Osteoblast (primary cell): Measurements from ENCODE around the gene VSIG10. TPM values are rescaled to one million over a fixed set of nuclear protein-coding genes. Genes with fewer than 3 reads are reported as not detected.
A peak's percentile ranks its signal among the peaks of the same experiment; 100 is the strongest.

Experiments
- DNase-seq: peaks from one replicate; pipeline ENCODE4 v3.0.0; 2011; ENCODE audit warnings: low spot score, mixed read lengths; ENCODE audit not compliant: insufficient read length; ENCODE audit errors: missing footprints
- H2AFZ ChIP-seq: 2 replicates; pipeline ENCODE4 v1.6.0; 2011; ENCODE audit warnings: mild to moderate bottlenecking, low read length
- H3K27ac ChIP-seq: 2 replicates; pipeline ENCODE4 v1.5.1; 2011; ENCODE audit warnings: mild to moderate bottlenecking, low read depth, low read length, moderate library complexity
- H3K27me3 ChIP-seq: 2 replicates; pipeline ENCODE4 v1.6.0; 2012; ENCODE audit warnings: mild to moderate bottlenecking, control low read depth, inconsistent platforms, low read length, moderate library complexity; ENCODE audit not compliant: insufficient read depth
- H3K36me3 ChIP-seq: 2 replicates; pipeline ENCODE4 v1.5.1; 2011; ENCODE audit warnings: mild to moderate bottlenecking, low read length, control low read depth, moderate library complexity; ENCODE audit not compliant: insufficient read depth
- H3K4me1 ChIP-seq: 2 replicates; pipeline ENCODE4 v1.5.1; 2011; ENCODE audit warnings: mild to moderate bottlenecking, low read length, control low read depth, moderate library complexity; ENCODE audit not compliant: insufficient read depth
- H3K4me2 ChIP-seq: 2 replicates; pipeline ENCODE4 v1.6.0; 2011; ENCODE audit warnings: mild to moderate bottlenecking, low read length; ENCODE audit not compliant: insufficient read depth
- H3K4me3 ChIP-seq: fragments of 200-600 bp; sonication (generic); 3 replicates; pipeline ENCODE4 v1.5.1; 2012; ENCODE audit warnings: mild to moderate bottlenecking, low read length, inconsistent platforms; ENCODE audit not compliant: insufficient read depth
- H3K79me2 ChIP-seq: 2 replicates; pipeline ENCODE4 v1.6.0; 2012; ENCODE audit warnings: mild to moderate bottlenecking, low read length, control low read depth, inconsistent platforms; ENCODE audit not compliant: insufficient read depth
- H3K9me3 ChIP-seq: 2 replicates; pipeline ENCODE4 v1.5.1; 2011; ENCODE audit warnings: low read depth, low read length, control low read depth
- H4K20me1 ChIP-seq: 2 replicates; pipeline ENCODE4 v1.6.0; 2012; ENCODE audit warnings: mild to moderate bottlenecking, low read length, control low read depth; ENCODE audit not compliant: insufficient read depth
- total RNA-seq: library from RNA; depleted of rRNA; stranded (reverse); fragments of >200 nt; gene quantifications from 2 replicates; pipeline ENCODE4 v1.2.3, GENCODE V29; 2012
- TF ChIP-seq, protein P1 (sequence below): IDR thresholded peaks from 2 replicates; pipeline ENCODE4 v1.5.1; 2011; ENCODE audit warnings: mild to moderate bottlenecking, low read depth, low read length, moderate library complexity; ENCODE audit errors: extremely low read depth

The VSIG10 gene
- total RNA-seq, 1 donor: 30.4 TPM

DNA sequence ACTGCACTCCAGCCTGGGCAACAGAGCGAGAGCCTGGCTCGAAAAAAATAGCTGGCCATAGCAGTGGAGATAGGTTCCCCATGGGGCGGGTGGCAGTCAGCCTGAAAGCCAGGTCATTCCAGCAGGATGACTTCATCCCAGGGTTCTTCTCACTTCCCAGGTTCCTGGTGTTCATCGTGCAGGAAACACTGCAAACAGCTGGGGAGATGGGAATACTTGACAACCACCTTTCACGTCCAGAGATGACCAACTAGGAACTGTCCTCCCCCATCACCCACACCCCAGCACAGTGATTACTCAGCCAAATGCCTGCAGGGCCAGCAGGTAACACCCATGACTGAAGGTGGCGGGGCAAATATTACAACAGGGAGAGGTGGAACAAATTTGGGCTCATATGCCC lies 1.7 kb downstream of the VSIG10 start:
- H2AFZ ChIP-seq: no peak overlapping the region

GRCh38 chr12:118101051-118101450 lies 2.8 kb downstream of the VSIG10 start:
- TF ChIP-seq, protein P1, sequence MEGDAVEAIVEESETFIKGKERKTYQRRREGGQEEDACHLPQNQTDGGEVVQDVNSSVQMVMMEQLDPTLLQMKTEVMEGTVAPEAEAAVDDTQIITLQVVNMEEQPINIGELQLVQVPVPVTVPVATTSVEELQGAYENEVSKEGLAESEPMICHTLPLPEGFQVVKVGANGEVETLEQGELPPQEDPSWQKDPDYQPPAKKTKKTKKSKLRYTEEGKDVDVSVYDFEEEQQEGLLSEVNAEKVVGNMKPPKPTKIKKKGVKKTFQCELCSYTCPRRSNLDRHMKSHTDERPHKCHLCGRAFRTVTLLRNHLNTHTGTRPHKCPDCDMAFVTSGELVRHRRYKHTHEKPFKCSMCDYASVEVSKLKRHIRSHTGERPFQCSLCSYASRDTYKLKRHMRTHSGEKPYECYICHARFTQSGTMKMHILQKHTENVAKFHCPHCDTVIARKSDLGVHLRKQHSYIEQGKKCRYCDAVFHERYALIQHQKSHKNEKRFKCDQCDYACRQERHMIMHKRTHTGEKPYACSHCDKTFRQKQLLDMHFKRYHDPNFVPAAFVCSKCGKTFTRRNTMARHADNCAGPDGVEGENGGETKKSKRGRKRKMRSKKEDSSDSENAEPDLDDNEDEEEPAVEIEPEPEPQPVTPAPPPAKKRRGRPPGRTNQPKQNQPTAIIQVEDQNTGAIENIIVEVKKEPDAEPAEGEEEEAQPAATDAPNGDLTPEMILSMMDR: no peak
- no peaks in the 10 kb centered on the region for H3K9me3 ChIP-seq
- no peak overlapping the region for H3K4me2 ChIP-seq
- no peak overlapping the region for H2AFZ ChIP-seq
- H3K79me2 ChIP-seq: no peaks in the 10 kb centered on the region
- no peaks in the 10 kb centered on the region for H3K36me3 ChIP-seq
- no peaks in the 10 kb centered on the region for H4K20me1 ChIP-seq
- H3K4me1 ChIP-seq: peaks cover 7% of the 10 kb centered on the region
- peak; percentile 25 for DNase-seq
- no peaks in the 10 kb centered on the region for H3K27me3 ChIP-seq
- H3K27ac ChIP-seq: no peak overlapping the region
- H3K4me3 ChIP-seq: no peak overlapping the region

More for the DNA sequence above, 1.7 kb downstream of the VSIG10 start:
- H3K79me2 ChIP-seq: no peaks in the 10 kb centered on the region
- H3K36me3 ChIP-seq: no peaks in the 10 kb centered on the region
- H3K4me3 ChIP-seq: no peak overlapping the region
- H4K20me1 ChIP-seq: no peaks in the 10 kb centered on the region
- peak; percentile 84 for DNase-seq
- H3K27ac ChIP-seq: no peak overlapping the region
- H3K4me2 ChIP-seq: no peak overlapping the region
- no peaks in the 10 kb centered on the region for H3K9me3 ChIP-seq
- TF ChIP-seq, protein P1: no peak
- no peaks in the 10 kb centered on the region for H3K27me3 ChIP-seq
- peaks cover 7% of the 10 kb centered on the region for H3K4me1 ChIP-seq

DNA sequence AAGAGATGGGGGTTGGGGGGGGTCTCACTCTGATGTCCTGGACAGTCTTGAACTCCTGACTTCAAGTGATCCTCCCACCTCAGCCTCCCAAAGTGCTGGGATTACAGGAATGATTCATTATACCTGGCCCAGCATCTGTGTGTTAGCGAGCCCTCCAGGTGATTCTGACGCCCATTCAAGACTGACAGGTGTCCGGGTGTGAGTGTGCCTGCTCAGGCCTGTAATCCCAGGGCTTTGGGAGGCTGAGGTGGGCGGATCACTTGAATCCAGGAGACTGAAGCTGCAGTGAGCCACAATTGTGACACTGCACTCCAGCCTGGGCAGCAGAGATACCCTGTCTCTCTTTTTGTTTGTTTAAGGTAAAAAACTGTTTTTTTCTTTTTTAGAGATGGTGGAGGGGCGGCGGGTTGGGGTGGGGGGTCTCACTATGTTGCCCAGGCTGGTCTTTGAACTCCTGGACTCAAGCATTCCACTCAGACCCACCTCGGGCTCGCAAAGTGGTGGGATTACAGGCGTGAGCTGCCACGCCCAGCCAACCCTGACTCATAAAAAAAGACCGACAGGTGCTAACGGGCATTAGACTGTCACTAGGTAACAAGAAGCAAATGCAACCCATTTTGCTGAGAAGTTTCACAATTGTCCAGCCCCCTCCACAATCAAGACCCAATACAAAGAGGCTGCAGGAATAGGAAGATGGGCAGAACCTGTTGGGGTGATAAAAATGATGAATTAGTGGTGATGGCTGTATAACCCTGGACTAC lies 4.7 kb downstream of the VSIG10 start:
- no peaks in the 10 kb centered on the region for H3K36me3 ChIP-seq
- peak; percentile 66 for DNase-seq
- H2AFZ ChIP-seq: no peak overlapping the region
- no peaks in the 10 kb centered on the region for H3K9me3 ChIP-seq
- H3K4me2 ChIP-seq: no peak overlapping the region
- no peaks in the 10 kb centered on the region for H3K79me2 ChIP-seq
- no peaks in the 10 kb centered on the region for H4K20me1 ChIP-seq
- no peak overlapping the region for H3K27ac ChIP-seq
- no peak overlapping the region for H3K4me3 ChIP-seq
- TF ChIP-seq, protein P1: no peak
- H3K27me3 ChIP-seq: no peaks in the 10 kb centered on the region
- H3K4me1 ChIP-seq: peaks cover 7% of the 10 kb centered on the region

DNA sequence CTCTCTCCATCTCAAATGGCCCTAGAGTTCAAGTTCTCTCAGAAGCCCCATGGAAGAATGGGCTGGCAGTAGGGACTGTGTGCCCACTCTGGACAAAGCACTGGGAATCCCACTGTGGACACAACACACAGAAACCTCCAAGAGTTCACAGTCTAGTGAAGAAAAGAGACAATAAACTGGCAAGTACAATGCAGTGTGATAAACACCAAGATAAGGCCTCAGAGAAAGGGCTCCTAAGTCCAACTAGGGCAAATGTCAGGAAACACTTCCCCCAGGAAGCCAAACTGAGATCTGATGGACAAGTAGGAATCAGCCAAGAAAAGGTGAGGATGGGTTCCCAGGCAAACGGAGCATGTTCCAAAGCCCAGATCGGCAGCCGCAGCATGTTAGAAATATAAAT lies 5.4 kb downstream of the VSIG10 start:
- H3K36me3 ChIP-seq: no peaks in the 10 kb centered on the region
- H3K27ac ChIP-seq: no peak overlapping the region
- peak; percentile 59 for DNase-seq
- H2AFZ ChIP-seq: no peak overlapping the region
- H3K9me3 ChIP-seq: no peaks in the 10 kb centered on the region
- no peaks in the 10 kb centered on the region for H3K27me3 ChIP-seq
- H4K20me1 ChIP-seq: no peaks in the 10 kb centered on the region
- peaks cover 7% of the 10 kb centered on the region for H3K4me1 ChIP-seq
- H3K79me2 ChIP-seq: no peaks in the 10 kb centered on the region
- H3K4me2 ChIP-seq: no peak overlapping the region
- H3K4me3 ChIP-seq: no peak overlapping the region
- TF ChIP-seq, protein P1: no peak
